RWPE2 (cell line): ENCODE results near the gene CHST11.

Source experiments
- ATAC-seq: fragments of 200-7000 bp; cut with Tn5 transposase; 3 replicates; pipeline ENCODE4 v1.9.1; 2021; ENCODE audit warnings: low read depth
- DNase-seq: peaks from one replicate; pipeline ENCODE4 v3.0.0-alpha.2; 2020; ENCODE audit warnings: low spot score
- H3K27ac ChIP-seq: fragments of 450-650 bp; 2 replicates; pipeline ENCODE4 v1.5.1; 2017; ENCODE audit warnings: mild to moderate bottlenecking; ENCODE audit not compliant: poor library complexity, severe bottlenecking
- H3K27me3 ChIP-seq: fragments of 250-450 bp; sonication (Bioruptor Pico); 2 replicates; pipeline ENCODE4 v1.5.1; 2021; ENCODE audit warnings: mild to moderate bottlenecking, moderate library complexity; ENCODE audit not compliant: insufficient read depth, poor library complexity, severe bottlenecking
- H3K36me3 ChIP-seq: fragments of 250-450 bp; sonication (Bioruptor Pico); 2 replicates; pipeline ENCODE4 v1.5.1; 2020; ENCODE audit warnings: low read depth, mild to moderate bottlenecking, moderate library complexity
- H3K4me1 ChIP-seq: fragments of 250-450 bp; sonication (Bioruptor Pico); 2 replicates; pipeline ENCODE4 v1.5.1; 2021; ENCODE audit warnings: mild to moderate bottlenecking, moderate library complexity; ENCODE audit not compliant: insufficient read depth, poor library complexity, severe bottlenecking
- H3K4me3 ChIP-seq: fragments of 250-450 bp; sonication (Bioruptor Pico); 2 replicates; pipeline ENCODE4 v1.5.1; 2021; ENCODE audit warnings: mild to moderate bottlenecking, moderate library complexity; ENCODE audit not compliant: severe bottlenecking
- H3K9me3 ChIP-seq: fragments of 250-450 bp; sonication (Bioruptor Pico); 2 replicates; pipeline ENCODE4 v1.5.1; 2021; ENCODE audit warnings: mild to moderate bottlenecking, moderate library complexity; ENCODE audit not compliant: severe bottlenecking
- CTCF ChIP-seq: fragments of 450-650 bp; IDR thresholded peaks from one replicate; pipeline ENCODE4 v1.5.1; 2017; ENCODE audit warnings: mild to moderate bottlenecking, moderate library complexity; ENCODE audit not compliant: poor library complexity, severe bottlenecking

Gene CHST11

GRCh38 chr12:104533134-104533533 is 76.4 kb downstream of the CHST11 start:
- no peaks in the 10 kb centered on the region for H3K9me3 ChIP-seq
- H3K27me3 ChIP-seq: no peaks in the 10 kb centered on the region
- DNase-seq (no peak), ATAC-seq (no peak)
- no peak for TF ChIP-seq CTCF
- no peaks in the 10 kb centered on the region for H3K36me3 ChIP-seq
- no peak overlapping the region for H3K27ac ChIP-seq
- no peak overlapping the region for H3K4me3 ChIP-seq
- no peaks in the 10 kb centered on the region for H3K4me1 ChIP-seq

- ATAC-seq (no peak), DNase-seq (no peak)
- Histone ChIP-seq H3K4me1 (no peaks in the 10 kb centered on the region), H3K36me3 (no peaks in the 10 kb centered on the region), H3K9me3 (no peaks in the 10 kb centered on the region), H3K27ac (no peak overlapping the region), H3K27me3 (no peaks in the 10 kb centered on the region), H3K4me3 (no peak overlapping the region)
- no peak for TF ChIP-seq CTCF
These were observed 77.6 kb downstream of the CHST11 start for GRCh38 chr12:104534162-104534856.

GRCh38 chr12:104534857-104535248 is 78.1 kb downstream of the CHST11 start:
- Histone ChIP-seq H3K4me3 (no peak overlapping the region), H3K27me3 (no peaks in the 10 kb centered on the region), H3K36me3 (no peaks in the 10 kb centered on the region), H3K27ac (no peak overlapping the region), H3K9me3 (no peaks in the 10 kb centered on the region), H3K4me1 (no peaks in the 10 kb centered on the region)
- no peak for DNase-seq
- no peak for TF ChIP-seq CTCF
- no peak for ATAC-seq

- H3K27me3 ChIP-seq: no peaks in the 10 kb centered on the region
- no peak for TF ChIP-seq CTCF
- no peak for DNase-seq
- no peak for ATAC-seq
- H3K27ac ChIP-seq: no peak overlapping the region
- no peaks in the 10 kb centered on the region for H3K9me3 ChIP-seq
- no peaks in the 10 kb centered on the region for H3K4me1 ChIP-seq
- H3K36me3 ChIP-seq: no peaks in the 10 kb centered on the region
- no peak overlapping the region for H3K4me3 ChIP-seq
These were observed 78.6 kb downstream of the CHST11 start for GRCh38 chr12:104535369-104535768.

- TF ChIP-seq CTCF: no peak
- DNase-seq (no peak), ATAC-seq (no peak)
- Histone ChIP-seq H3K27ac (no peak overlapping the region), H3K27me3 (no peaks in the 10 kb centered on the region), H3K4me3 (no peak overlapping the region), H3K36me3 (no peaks in the 10 kb centered on the region), H3K4me1 (no peaks in the 10 kb centered on the region), H3K9me3 (no peaks in the 10 kb centered on the region)
These were observed 80.1 kb downstream of the CHST11 start for GRCh38 chr12:104536841-104537240.
